Natural killer cell (primary cell): ENCODE measurements around the gene KIF3C. TPM values are rescaled to one million over a fixed set of nuclear protein-coding genes. Genes with fewer than 3 reads are reported as not detected.
"Not testable (repeated sequence)": the region's sequence is repeated elsewhere in the genome, so short reads cannot be mapped to it uniquely, and the experiment has no call there.

ENCODE experiments used
- ATAC-seq, 3 donors: fragments of 150-1000 bp in 2 of 3; fragments of 200-7000 bp in 1 of 3; cut with Tn5 transposase; 1 replicate in 1 of 3; 2 replicates in 2 of 3; pipeline ENCODE4 v1.10.0; 2021; ENCODE audit warnings: mild to moderate bottlenecking in 2 of 3, moderate library complexity in 2 of 3
- DNase-seq, 2 donors: peaks; one replicate each; pipeline versions ENCODE4 v3.0.0 to v3.0.0-alpha.2; 2013 to 2021; ENCODE audit warnings: mixed read lengths in 1 of 2
- H3K27ac ChIP-seq: one replicate; pipeline ENCODE4 v1.5.1; 2013; ENCODE audit warnings: mild to moderate bottlenecking, low read length
- H3K27me3 ChIP-seq: one replicate; pipeline ENCODE4 v1.6.1; 2013; ENCODE audit warnings: low read length; ENCODE audit not compliant: control insufficient read depth, insufficient read depth
- H3K36me3 ChIP-seq: one replicate; pipeline ENCODE4 v1.6.1; 2013; ENCODE audit warnings: low read length; ENCODE audit not compliant: control insufficient read depth, insufficient read depth
- H3K4me1 ChIP-seq: one replicate; pipeline ENCODE4 v1.6.1; 2013; ENCODE audit warnings: low read length; ENCODE audit not compliant: control insufficient read depth, insufficient read depth
- H3K4me3 ChIP-seq: one replicate; pipeline ENCODE4 v1.5.1; 2013; ENCODE audit warnings: low read length
- H3K9me3 ChIP-seq: one replicate; pipeline ENCODE4 v1.6.1; 2013; ENCODE audit warnings: low read length; ENCODE audit not compliant: control insufficient read depth, insufficient read depth
- H3K27ac Mint-ChIP-seq, 2 donors: one replicate each; pipeline ENCODE4 v1.8.0; 2022; ENCODE audit warnings: mild to moderate bottlenecking in 2 of 2, mixed read lengths in 2 of 2, moderate library complexity in 1 of 2
- H3K27me3 Mint-ChIP-seq, 2 donors: one replicate each; pipeline ENCODE4 v1.8.0; 2022; ENCODE audit warnings: low read depth in 2 of 2, mixed read lengths in 2 of 2
- H3K36me3 Mint-ChIP-seq: one replicate; pipeline ENCODE4 v1.8.0; 2022; ENCODE audit warnings: mixed read lengths
- H3K4me1 Mint-ChIP-seq, 2 donors: one replicate each; pipeline ENCODE4 v1.8.0; 2022; ENCODE audit warnings: mixed read lengths in 2 of 2
- H3K4me3 Mint-ChIP-seq: one replicate; pipeline ENCODE4 v1.8.0; 2022; ENCODE audit warnings: mild to moderate bottlenecking, moderate library complexity, mixed read lengths
- H3K9me3 Mint-ChIP-seq, 2 donors: one replicate each; pipeline ENCODE4 v1.8.0; 2022; ENCODE audit warnings: mixed read lengths in 2 of 2
- CTCF ChIP-seq: fragments of 200-600 bp; IDR thresholded peaks from one replicate; pipeline ENCODE4 v1.8.0; 2022; ENCODE audit warnings: antibody characterized with exemption
- WGBS: methylation state at CpG from one replicate; pipeline ENCODE4 v1.1.7; 2013; ENCODE audit warnings: missing lambda C conversion rate; ENCODE audit not compliant: insufficient coverage; 5-methylcytosine and 5-hydroxymethylcytosine counted together
- intact Hi-C: fragments of 100-400 bp; cut with micrococcal nuclease; formaldehyde crosslinking; loops from one replicate; pipeline ENCODE4 v1.14.2; 2022
- total RNA-seq, 4 donors: library from RNA; stranded (reverse); fragments of 120-200 nt in 1 of 4; gene quantifications; one replicate each; pipeline versions ENCODE4 v1.2.3 to v1.2.4, GENCODE V29; 2013 to 2022

KIF3C gene
- total RNA-seq, 3 donors from 2014 or later (not counting 1 experiment from before 2014, with no cell fraction given), result 4.4 to 6.8 (median 5.1) TPM

GRCh38 chr2:25966531-25967270 is 15.6 kb downstream of the KIF3C start:
- no peak overlapping the region for H3K4me3 Mint-ChIP-seq
- no peaks in the 10 kb centered on the region for H3K36me3 Mint-ChIP-seq
- H3K27me3 ChIP-seq, result no peaks in the 10 kb centered on the region
- TF ChIP-seq CTCF, result no peak
- no peaks in the 10 kb centered on the region for H3K36me3 ChIP-seq
- peaks cover 0 to 1% of the 10 kb centered on the region in 2 donors for H3K4me1 Mint-ChIP-seq
- H3K9me3 ChIP-seq, result no peaks in the 10 kb centered on the region
- DNase-seq (no peak), ATAC-seq (no peak)
- H3K4me3 ChIP-seq, result no peak overlapping the region
- no peak overlapping the region for H3K27ac ChIP-seq
- H3K9me3 Mint-ChIP-seq, result no peaks in the 10 kb centered on the region
- no peaks in the 10 kb centered on the region for H3K4me1 ChIP-seq
- WGBS, result 96% methylated on average over 7 of the region's 7 CpGs
- H3K27ac Mint-ChIP-seq, result no peak overlapping the region
- no peaks in the 10 kb centered on the region for H3K27me3 Mint-ChIP-seq
- intact Hi-C loops, result no loop called here

- Mint-ChIP-seq H3K4me1 (peaks cover 10 to 12% of the 10 kb centered on the region in 2 donors), H3K4me3 (no peak overlapping the region), H3K36me3 (no peaks in the 10 kb centered on the region), H3K27ac (no peak overlapping the region), H3K9me3 (no peaks in the 10 kb centered on the region), H3K27me3 (no peaks in the 10 kb centered on the region)
- Histone ChIP-seq H3K4me3 (no peak overlapping the region), H3K4me1 (peaks cover 4% of the 10 kb centered on the region), H3K27ac (no peak overlapping the region), H3K9me3 (no peaks in the 10 kb centered on the region), H3K36me3 (no peaks in the 10 kb centered on the region), H3K27me3 (no peaks in the 10 kb centered on the region)
- 95% methylated on average over 7 of the region's 7 CpGs for WGBS
- ATAC-seq, result no peak
- DNase-seq, result no peak
- intact Hi-C loops, result no loop called here
- no peak for TF ChIP-seq CTCF
Measured at GRCh38 chr2:25964891-25965290, 17.4 kb downstream of the KIF3C start.

GRCh38 chr2:25960920-25961319 is 21.4 kb downstream of the KIF3C start:
- no peak for TF ChIP-seq CTCF
- DNase-seq (no peak), ATAC-seq (peak in 2 of 3 donors; percentile 32 to 49)
- H3K27me3 ChIP-seq, result no peaks in the 10 kb centered on the region
- no peaks in the 10 kb centered on the region for H3K9me3 ChIP-seq
- no peaks in the 10 kb centered on the region for H3K36me3 Mint-ChIP-seq
- H3K36me3 ChIP-seq, result no peaks in the 10 kb centered on the region
- peaks cover 10 to 12% of the 10 kb centered on the region in 2 donors for H3K4me1 Mint-ChIP-seq
- H3K27ac Mint-ChIP-seq, result peak overlapping the region in 1 of 2 donors; percentile 23
- no peak overlapping the region for H3K27ac ChIP-seq
- no peaks in the 10 kb centered on the region for H3K9me3 Mint-ChIP-seq
- H3K4me3 Mint-ChIP-seq, result no peak overlapping the region
- no peaks in the 10 kb centered on the region for H3K27me3 Mint-ChIP-seq
- H3K4me1 ChIP-seq, result peaks cover 4% of the 10 kb centered on the region
- no peak overlapping the region for H3K4me3 ChIP-seq
- intact Hi-C loops, result no loop called here
- 40% methylated on average over 2 of the region's 2 CpGs for WGBS

- TF ChIP-seq CTCF, result no peak
- intact Hi-C loops, result no loop called here
- Mint-ChIP-seq H3K4me1 (peaks cover 10 to 12% of the 10 kb centered on the region in 2 donors), H3K36me3 (no peaks in the 10 kb centered on the region), H3K27ac (no peak overlapping the region), H3K27me3 (no peaks in the 10 kb centered on the region), H3K4me3 (no peak overlapping the region), H3K9me3 (no peaks in the 10 kb centered on the region)
- Histone ChIP-seq H3K27me3 (no peaks in the 10 kb centered on the region), H3K9me3 (no peaks in the 10 kb centered on the region), H3K27ac (no peak overlapping the region), H3K4me3 (no peak overlapping the region), H3K36me3 (no peaks in the 10 kb centered on the region), H3K4me1 (peaks cover 4% of the 10 kb centered on the region)
- DNase-seq (no peak), ATAC-seq (no peak)
- WGBS, result 89% methylated on average over 4 of the region's 4 CpGs
Measured at GRCh38 chr2:25960396-25960795, 21.9 kb downstream of the KIF3C start.

- WGBS, result 94% methylated on average over 10 of the region's 12 CpGs
- H3K27me3 ChIP-seq, ATAC-seq, intact Hi-C loops, H3K36me3 ChIP-seq, H3K27me3 Mint-ChIP-seq, H3K9me3 ChIP-seq, H3K4me3 ChIP-seq, H3K4me3 Mint-ChIP-seq, H3K27ac ChIP-seq, H3K4me1 ChIP-seq, H3K27ac Mint-ChIP-seq, H3K9me3 Mint-ChIP-seq, DNase-seq, H3K36me3 Mint-ChIP-seq: not testable (repeated sequence)
- H3K4me1 Mint-ChIP-seq, result peaks cover 10 to 12% of the 10 kb centered on the region in 2 donors
Measured at GRCh38 chr2:25958611-25959010, 23.7 kb downstream of the KIF3C start.
